Osteoblast (primary cell): ENCODE measurements around the gene VTA1. TPM values are rescaled to one million over a fixed set of nuclear protein-coding genes. Genes with fewer than 3 reads are reported as not detected.

ENCODE experiments used
- DNase-seq: peaks from one replicate; pipeline ENCODE4 v3.0.0; 2011; ENCODE audit warnings: low spot score, mixed read lengths; ENCODE audit not compliant: insufficient read length; ENCODE audit errors: missing footprints
- H2AFZ ChIP-seq: 2 replicates; pipeline ENCODE4 v1.6.0; 2011; ENCODE audit warnings: mild to moderate bottlenecking, low read length
- H3K27ac ChIP-seq: 2 replicates; pipeline ENCODE4 v1.5.1; 2011; ENCODE audit warnings: mild to moderate bottlenecking, low read depth, low read length, moderate library complexity
- H3K27me3 ChIP-seq: 2 replicates; pipeline ENCODE4 v1.6.0; 2012; ENCODE audit warnings: mild to moderate bottlenecking, control low read depth, inconsistent platforms, low read length, moderate library complexity; ENCODE audit not compliant: insufficient read depth
- H3K36me3 ChIP-seq: 2 replicates; pipeline ENCODE4 v1.5.1; 2011; ENCODE audit warnings: mild to moderate bottlenecking, low read length, control low read depth, moderate library complexity; ENCODE audit not compliant: insufficient read depth
- H3K4me1 ChIP-seq: 2 replicates; pipeline ENCODE4 v1.5.1; 2011; ENCODE audit warnings: mild to moderate bottlenecking, low read length, control low read depth, moderate library complexity; ENCODE audit not compliant: insufficient read depth
- H3K4me2 ChIP-seq: 2 replicates; pipeline ENCODE4 v1.6.0; 2011; ENCODE audit warnings: mild to moderate bottlenecking, low read length; ENCODE audit not compliant: insufficient read depth
- H3K4me3 ChIP-seq: fragments of 200-600 bp; sonication (generic); 3 replicates; pipeline ENCODE4 v1.5.1; 2012; ENCODE audit warnings: mild to moderate bottlenecking, low read length, inconsistent platforms; ENCODE audit not compliant: insufficient read depth
- H3K79me2 ChIP-seq: 2 replicates; pipeline ENCODE4 v1.6.0; 2012; ENCODE audit warnings: mild to moderate bottlenecking, low read length, control low read depth, inconsistent platforms; ENCODE audit not compliant: insufficient read depth
- H3K9me3 ChIP-seq: 2 replicates; pipeline ENCODE4 v1.5.1; 2011; ENCODE audit warnings: low read depth, low read length, control low read depth
- H4K20me1 ChIP-seq: 2 replicates; pipeline ENCODE4 v1.6.0; 2012; ENCODE audit warnings: mild to moderate bottlenecking, low read length, control low read depth; ENCODE audit not compliant: insufficient read depth
- CTCF ChIP-seq: IDR thresholded peaks from 2 replicates; pipeline ENCODE4 v1.5.1; 2011; ENCODE audit warnings: mild to moderate bottlenecking, low read depth, low read length, moderate library complexity; ENCODE audit errors: extremely low read depth
- total RNA-seq: library from RNA; depleted of rRNA; stranded (reverse); fragments of >200 nt; gene quantifications from 2 replicates; pipeline ENCODE4 v1.2.3, GENCODE V29; 2012

Gene VTA1
- total RNA-seq, 1 donor: 61.5 TPM

- no peak overlapping the region for H2AFZ ChIP-seq
- H3K4me3 ChIP-seq: no peak overlapping the region
- no peaks in the 10 kb centered on the region for H3K9me3 ChIP-seq
- no peak overlapping the region for H3K27ac ChIP-seq
- H4K20me1 ChIP-seq: no peaks in the 10 kb centered on the region
- no peaks in the 10 kb centered on the region for H3K27me3 ChIP-seq
- DNase-seq: no peak
- peaks cover 16% of the 10 kb centered on the region for H3K36me3 ChIP-seq
- peaks cover 8% of the 10 kb centered on the region for H3K4me1 ChIP-seq
- no peaks in the 10 kb centered on the region for H3K79me2 ChIP-seq
- no peak overlapping the region for H3K4me2 ChIP-seq
- TF ChIP-seq CTCF: peak; percentile 87
Observed at GRCh38 chr6:142207265-142207877, 60.3 kb downstream of the VTA1 start.

GRCh38 chr6:142210606-142211005 lies 63.5 kb downstream of the VTA1 start:
- no peak for TF ChIP-seq CTCF
- Histone ChIP-seq H3K79me2 (peaks cover 2% of the 10 kb centered on the region), H3K4me3 (no peak overlapping the region), H4K20me1 (no peaks in the 10 kb centered on the region), H3K4me2 (peak overlapping the region; percentile 10), H3K27me3 (no peaks in the 10 kb centered on the region), H3K4me1 (peaks cover 8% of the 10 kb centered on the region), H3K36me3 (peaks cover 24% of the 10 kb centered on the region), H3K27ac (peak overlapping the region; percentile 58), H2AFZ (no peak overlapping the region), H3K9me3 (no peaks in the 10 kb centered on the region)
- DNase-seq: peak; percentile 55

- Histone ChIP-seq H3K4me1 (peaks cover 8% of the 10 kb centered on the region), H4K20me1 (no peaks in the 10 kb centered on the region), H3K27ac (no peak overlapping the region), H3K9me3 (no peaks in the 10 kb centered on the region), H3K36me3 (peaks cover 21% of the 10 kb centered on the region), H3K4me3 (no peak overlapping the region), H2AFZ (no peak overlapping the region), H3K79me2 (peaks cover 2% of the 10 kb centered on the region), H3K4me2 (no peak overlapping the region), H3K27me3 (no peaks in the 10 kb centered on the region)
- no peak for DNase-seq
- no peak for TF ChIP-seq CTCF
Observed at GRCh38 chr6:142213402-142213801, 66.3 kb downstream of the VTA1 start.

- Histone ChIP-seq H3K4me3 (no peak overlapping the region), H3K27ac (no peak overlapping the region), H3K4me2 (no peak overlapping the region), H2AFZ (no peak overlapping the region), H4K20me1 (no peaks in the 10 kb centered on the region), H3K9me3 (no peaks in the 10 kb centered on the region), H3K36me3 (peaks cover 10% of the 10 kb centered on the region), H3K27me3 (no peaks in the 10 kb centered on the region), H3K4me1 (no peaks in the 10 kb centered on the region), H3K79me2 (peaks cover 2% of the 10 kb centered on the region)
- DNase-seq: no peak
- TF ChIP-seq CTCF: no peak
Observed at GRCh38 chr6:142218446-142218845, 71.4 kb downstream of the VTA1 start.
